GM18508 (cell line): ENCODE results near the gene QRFP.

Experiments used
- ATAC-seq: cut with Tn5 transposase; IDR thresholded peaks from one replicate; pipeline ENCODE4 v1.9.1; 2021; ENCODE audit warnings: moderate number of reproducible peaks; ENCODE audit not compliant: insufficient read depth, unreplicated experiment

Gene QRFP

DNA sequence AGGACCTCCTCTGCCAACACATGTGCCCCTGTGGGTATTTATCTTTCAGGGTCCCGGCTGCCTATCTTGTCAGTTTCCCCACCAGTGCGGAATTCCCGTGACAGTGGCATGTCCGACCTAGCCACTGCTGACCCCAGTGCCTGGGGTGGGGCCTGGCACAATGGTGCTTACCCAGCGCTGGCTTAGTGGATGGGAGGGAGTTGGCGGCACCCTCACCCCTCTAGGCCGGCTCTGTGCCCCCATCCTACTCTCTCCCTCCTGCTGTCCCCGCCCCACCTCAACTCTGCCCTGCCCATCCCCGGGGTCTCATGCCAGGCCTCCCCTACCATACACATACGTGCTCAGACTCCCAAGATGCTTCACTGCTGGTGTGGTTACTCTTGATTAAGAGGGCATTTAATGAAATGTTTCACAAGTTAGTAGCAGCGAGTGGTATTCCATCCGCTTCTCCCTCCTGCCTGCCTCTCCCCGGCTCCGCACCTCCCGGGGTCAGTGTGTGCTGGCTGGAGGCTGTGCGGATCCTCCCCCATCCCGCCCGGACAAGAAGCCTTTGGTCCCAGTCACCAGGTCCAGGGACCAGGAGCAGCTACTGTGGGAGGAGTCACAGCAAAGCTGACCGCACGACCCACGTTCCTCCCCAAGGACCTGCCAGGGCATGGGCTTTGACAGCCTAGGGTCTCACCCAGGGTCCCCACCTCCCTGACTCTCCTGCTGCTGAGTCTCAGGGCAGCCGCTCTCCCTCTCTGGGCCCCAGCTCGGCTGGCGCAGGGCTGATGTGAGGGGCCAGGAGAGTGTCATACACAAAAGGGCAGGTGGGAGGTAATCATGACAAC lies 9.5 kb upstream of the QRFP start:
- no peak for ATAC-seq

GRCh38 chr9:130905125-130905901 lies 8.7 kb upstream of the QRFP start:
- no peak for ATAC-seq

GRCh38 chr9:130904070-130905044 lies 7.7 kb upstream of the QRFP start:
- no peak for ATAC-seq

DNA sequence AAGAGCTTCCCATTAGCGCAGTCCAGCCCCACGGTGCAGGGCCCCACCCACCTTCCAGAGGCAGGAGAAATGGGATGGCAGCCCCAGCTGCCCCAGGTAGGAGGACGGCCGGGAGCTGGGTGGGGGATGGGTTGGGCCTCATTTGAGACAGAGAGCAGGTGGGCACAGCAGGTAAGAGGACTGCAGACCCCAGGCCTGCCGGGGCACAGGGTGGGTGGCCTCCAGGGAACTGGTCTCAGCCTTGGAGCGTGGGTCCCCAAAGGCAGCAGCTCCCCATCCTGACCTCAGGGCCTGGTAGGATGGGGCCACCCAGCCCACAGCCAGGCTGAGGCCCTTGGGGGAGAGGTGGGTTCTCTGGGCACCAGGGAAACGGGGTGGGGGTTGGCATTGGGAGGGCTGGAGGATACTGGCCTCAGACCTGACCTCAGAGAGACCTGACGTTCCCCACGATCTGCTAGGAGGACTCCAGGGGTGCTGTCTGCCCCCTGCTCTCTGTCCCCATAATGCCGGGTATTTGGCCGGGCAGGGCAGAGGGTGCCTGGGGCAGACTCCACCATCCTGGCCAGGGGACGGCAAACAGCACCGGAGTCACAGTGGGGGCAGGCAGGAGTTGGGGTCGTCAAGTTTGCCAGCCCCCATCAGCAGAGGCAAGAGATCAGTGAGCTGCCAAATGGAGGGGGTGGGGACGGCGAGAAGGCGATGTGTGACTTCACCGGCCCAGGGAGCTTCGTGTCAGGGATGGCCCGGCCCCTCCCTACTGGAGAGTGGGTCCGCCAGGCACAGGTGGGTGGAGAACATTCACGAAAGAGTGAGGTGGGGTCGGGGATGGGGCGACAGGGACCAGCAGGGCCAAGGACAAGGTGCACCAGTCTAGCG lies 6.8 kb upstream of the QRFP start:
- no peak for ATAC-seq

- no peak for ATAC-seq
Observed at GRCh38 chr9:130902204-130903185, 5.9 kb upstream of the QRFP start.

- no peak for ATAC-seq
Observed at GRCh38 chr9:130901498-130902203, 5.0 kb upstream of the QRFP start.

- no peak for ATAC-seq
Observed at GRCh38 chr9:130900701-130901497, 4.3 kb upstream of the QRFP start.

DNA sequence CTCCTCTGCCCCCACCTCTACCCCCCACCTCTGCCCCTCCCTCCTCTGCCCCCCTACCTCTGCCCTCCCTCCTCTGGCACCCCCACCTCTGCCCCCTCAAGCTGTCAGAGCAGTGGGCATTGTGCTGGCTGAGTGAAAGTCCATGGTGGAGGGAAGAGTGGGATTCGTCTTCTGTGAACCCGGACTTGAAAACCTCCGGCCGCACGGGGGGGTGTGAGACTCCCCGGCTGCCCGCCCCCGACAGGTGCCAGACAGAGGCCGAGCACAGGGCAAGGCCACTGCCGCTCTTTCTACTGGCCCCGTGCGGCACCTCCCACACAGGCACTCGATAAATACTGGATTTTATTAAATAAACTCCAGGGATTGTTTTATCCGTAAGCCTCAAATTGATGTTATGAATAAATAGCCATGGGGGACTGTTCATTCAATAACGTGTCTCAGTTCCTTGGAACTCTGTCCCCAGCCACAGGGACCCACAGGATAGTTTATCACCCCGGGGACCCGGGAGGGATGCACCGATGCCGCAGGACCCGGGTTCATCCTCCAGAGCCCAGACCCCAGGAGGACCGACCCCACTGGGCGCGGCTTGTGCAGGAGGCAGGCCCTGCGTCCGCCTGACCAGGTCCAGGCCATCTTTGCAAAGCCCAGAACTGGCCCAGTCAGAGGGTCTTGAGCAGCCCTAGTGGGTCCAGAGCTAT lies 2.6 kb upstream of the QRFP start:
- no peak for ATAC-seq

DNA sequence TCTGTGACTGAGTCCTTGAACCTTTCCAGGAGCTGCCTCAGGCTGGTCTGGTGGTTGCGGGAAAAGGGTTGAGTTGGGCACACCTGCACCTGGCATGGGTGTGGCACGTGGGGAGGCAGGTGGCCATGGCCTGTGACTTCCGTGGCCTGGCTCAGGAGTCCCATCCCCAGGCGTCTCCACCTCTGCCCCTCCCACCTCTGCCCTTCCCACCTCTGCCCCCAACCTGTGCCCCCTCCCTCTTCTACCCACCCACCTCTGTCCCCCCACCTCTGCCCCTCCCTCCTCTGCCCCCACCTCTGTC lies 1.9 kb upstream of the QRFP start:
- no peak for ATAC-seq

DNA sequence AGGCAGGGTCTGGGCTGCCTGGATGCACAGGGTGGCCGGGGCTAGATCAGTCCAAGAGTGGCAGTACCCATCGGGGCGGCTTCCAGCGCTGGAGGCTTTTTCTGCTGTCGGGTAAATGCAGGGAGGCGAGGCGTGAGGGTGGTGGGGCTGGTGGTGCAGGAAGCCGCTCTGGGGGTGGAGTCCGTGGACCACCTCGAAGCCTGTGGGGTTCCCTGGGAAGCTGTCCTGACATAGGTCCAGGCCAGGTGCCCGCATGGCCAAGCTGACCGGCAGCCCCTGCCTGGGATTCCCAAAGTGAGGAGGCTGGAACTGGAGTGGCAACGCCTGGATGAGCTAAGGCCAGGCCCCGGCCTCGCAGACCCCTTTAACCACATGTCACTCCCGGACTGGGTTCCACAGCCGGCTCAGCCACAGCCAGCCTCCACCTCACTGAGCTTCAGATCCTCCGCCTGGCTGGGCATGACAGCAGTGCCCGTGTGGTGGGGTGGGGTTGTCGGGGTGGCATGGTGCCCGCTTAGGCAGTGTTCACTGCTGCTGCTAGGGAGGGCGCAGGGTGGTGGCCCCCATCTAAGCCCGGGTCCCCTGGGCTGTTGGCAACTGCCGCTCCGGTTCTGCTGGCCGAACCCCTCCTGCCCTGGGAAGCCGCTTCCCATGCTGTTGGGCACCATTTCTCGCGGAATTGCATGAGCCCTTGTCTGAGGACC lies 1.4 kb upstream of the QRFP start:
- ATAC-seq: no peak

GRCh38 chr9:130897105-130897751 lies 616 bp upstream of the QRFP start:
- no peak for ATAC-seq

DNA sequence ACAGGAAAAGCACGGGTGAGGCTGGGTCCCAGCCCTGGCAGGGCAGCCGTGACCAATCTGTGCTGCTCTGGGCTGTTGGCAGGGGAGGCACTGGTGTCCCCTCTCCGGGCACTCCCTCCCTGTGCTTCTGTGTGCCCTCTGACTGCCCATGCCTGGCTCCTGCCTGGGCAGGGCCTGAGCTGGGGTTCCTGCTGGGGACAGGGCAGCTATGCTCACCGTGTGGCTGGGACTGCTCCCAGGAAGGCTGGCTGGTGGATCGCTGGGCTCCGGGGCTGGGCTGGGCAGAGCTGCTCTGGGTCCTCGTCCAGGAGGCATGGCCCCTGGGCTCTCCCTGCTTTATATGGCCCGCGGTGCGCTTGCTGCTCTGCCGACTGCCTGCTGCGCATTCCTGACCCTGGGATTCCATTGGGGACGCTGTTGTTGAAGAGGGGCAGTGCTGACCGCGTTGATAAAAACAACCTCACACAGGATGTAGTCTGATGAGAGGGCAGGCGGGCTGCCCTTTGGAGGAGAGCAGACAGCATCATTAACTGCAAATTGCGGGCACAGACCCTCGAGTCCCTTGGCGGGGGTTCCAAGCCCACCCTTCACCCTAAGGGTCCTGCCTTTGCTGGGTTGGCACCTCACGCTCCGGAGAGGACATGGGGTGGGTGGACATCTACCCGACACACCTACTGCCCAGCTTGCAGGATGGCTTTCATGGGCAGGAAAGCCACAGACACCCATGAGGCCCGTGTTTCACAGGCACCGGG lies 955 bp downstream of the QRFP start:
- ATAC-seq: no peak

- no peak for ATAC-seq
Observed at GRCh38 chr9:130895038-130895437, 1.6 kb downstream of the QRFP start.

- ATAC-seq: no peak
Observed at GRCh38 chr9:130894546-130894945, 2.1 kb downstream of the QRFP start.
